Stimulated activated CD8-positive, alpha-beta memory T cell treated with anti-CD3 and anti-CD28 coated beads, Interleukin-12 subunit alpha, Interleukin-12 subunit beta, amount 100 ng/mL, for 24 hours (primary cell): ENCODE data around the gene FAM83G.
"Not testable (repeated sequence)": the region's sequence is repeated elsewhere in the genome, so short reads cannot be mapped to it uniquely, and the experiment has no call there.

Experiments
- DNase-seq: peaks from one replicate; pipeline ENCODE4 v3.0.0-alpha.2; 2020; ENCODE audit errors: extremely low read depth

Gene FAM83G, protein sequence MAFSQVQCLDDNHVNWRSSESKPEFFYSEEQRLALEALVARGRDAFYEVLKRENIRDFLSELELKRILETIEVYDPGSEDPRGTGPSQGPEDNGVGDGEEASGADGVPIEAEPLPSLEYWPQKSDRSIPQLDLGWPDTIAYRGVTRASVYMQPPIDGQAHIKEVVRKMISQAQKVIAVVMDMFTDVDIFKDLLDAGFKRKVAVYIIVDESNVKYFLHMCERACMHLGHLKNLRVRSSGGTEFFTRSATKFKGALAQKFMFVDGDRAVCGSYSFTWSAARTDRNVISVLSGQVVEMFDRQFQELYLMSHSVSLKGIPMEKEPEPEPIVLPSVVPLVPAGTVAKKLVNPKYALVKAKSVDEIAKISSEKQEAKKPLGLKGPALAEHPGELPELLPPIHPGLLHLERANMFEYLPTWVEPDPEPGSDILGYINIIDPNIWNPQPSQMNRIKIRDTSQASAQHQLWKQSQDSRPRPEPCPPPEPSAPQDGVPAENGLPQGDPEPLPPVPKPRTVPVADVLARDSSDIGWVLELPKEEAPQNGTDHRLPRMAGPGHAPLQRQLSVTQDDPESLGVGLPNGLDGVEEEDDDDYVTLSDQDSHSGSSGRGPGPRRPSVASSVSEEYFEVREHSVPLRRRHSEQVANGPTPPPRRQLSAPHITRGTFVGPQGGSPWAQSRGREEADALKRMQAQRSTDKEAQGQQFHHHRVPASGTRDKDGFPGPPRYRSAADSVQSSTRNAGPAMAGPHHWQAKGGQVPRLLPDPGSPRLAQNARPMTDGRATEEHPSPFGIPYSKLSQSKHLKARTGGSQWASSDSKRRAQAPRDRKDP

DNA sequence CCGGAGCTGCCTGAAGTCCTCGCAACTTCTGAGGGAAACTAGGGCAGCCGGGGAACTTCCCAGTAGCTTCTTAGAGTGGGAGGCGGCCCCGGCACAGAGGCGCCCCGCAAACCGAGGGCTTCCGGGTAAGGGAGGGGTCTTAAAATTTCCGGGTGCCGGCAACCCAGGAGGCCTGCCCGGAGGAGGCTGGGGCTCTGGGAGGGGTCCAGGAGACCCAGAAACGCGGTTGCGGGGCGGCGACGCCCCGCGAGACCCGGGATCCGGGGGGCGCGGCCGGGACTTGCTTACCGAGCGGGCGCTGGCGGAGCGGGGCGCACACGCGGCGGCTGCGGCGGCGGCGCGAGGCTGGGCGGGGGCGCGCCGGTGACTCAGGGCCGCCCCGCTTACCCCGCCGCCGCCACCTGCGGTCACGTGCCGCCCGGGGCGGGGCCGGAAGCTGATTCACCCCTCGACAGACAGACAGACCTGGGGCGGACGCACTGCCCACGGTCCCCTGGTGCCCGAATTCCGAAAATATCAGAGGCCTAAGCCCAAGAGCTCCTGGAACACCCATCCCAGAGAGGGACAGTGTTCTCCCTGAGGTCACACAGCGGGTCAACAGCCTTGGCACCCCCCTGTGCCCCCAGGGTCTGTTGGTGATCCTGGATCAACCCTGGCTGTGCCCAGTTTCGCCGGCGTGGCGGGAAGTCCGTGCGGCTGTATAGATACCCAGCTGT lies at the start of gene FAM83G:
Gene FAM83G, minus strand, starts transcription at position 344 of the 716 bp plus-strand sequence. CDS start 723 bp downstream, outside the sequence.
- DNase-seq, result peak; percentile 75

DNA sequence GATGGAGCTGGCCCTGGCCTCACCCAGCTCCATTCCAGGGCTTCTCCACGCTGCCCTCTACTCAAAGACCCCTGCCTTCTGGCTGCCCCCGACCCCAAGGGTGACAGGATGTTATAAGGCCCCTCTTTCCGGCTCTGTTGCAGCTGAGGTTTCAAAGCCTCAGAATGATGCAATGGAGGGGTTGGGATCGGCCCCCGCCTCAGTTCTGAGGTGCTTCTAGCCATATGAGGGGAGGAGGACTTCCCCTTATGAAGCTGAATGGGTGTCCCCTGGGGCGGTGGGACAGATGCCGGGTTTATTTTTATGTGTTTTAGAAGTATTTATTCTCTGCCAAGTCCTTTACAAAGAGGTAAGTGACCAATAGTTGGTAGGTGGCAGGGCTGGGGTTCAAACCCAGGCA lies 44.3 kb upstream of the FAM83G start:
- not testable (repeated sequence) for DNase-seq

DNA sequence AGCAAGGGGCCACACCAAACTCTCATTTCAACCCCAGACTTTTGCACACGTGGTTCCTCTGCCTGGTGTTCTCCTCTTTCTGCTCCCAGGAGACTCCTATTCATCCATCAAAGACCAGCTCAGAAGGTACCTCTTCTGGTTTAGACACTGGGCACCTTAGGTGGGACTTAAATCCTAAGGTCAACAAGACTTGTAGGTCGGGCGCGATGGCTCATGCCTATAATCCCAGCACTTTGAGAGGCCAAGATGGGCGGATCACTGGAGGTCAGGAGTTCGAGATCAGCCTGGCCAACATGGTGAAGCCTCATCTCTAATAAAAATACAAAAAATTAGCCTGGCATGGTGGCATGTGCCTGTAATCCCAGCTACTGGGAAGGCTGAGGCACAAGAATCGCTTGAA lies 42.9 kb upstream of the FAM83G start:
- not testable (repeated sequence) for DNase-seq

DNA sequence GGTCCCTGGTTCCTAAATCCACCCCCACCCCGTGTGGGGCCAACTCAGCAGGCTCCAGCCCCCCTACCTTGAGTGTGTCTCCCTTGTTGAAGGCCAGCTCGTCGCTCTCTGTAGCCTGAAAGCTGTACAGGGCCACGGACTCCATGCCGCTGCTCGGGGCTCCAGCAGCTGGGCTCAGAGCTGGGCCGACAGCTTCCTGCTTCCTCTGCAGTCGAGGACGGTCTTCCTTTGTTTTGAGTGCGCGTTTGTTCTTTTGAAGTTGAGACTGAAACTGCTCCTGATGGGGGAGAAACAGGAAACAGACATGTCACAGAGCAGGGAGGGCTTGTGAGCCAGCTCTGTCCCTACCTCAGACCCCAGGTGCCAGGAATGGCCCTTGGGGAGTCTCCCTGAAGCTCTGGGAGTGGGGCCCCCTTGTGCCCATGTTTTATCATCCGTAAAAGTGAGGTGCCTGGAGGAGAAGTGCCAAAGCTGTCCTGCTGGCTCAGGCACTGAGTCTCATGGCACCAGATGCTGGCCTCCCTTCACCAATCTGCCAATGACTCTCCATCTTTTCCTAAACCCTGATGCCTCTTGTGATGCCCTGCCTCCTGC lies 42.3 kb upstream of the FAM83G start, which contains the start of gene GRAP:
Gene GRAP, minus strand, starts transcription at position 176 of the 594 bp plus-strand sequence. Its CDS starts 31 bp downstream, at position 145.
- not testable (repeated sequence) for DNase-seq

DNA sequence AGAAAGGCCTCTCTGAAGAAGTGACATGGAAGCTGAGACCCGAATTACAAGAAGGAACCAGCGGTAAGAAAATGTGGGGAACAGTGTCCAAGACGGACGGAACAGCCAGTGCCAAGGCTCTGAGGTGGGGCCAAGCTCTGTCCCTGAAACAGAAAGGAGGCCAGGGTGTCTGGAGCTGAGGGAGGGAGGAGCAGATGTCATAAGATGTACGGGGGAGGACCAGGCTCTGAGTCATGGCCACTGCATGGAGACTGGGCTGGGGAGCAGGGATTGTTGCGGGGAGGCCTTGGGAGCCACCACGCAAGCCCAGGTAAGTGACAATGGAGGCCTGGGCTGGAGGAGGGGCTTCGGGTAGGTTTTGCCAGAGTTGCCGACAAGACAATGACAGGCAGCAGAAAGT lies 40.1 kb upstream of the FAM83G start:
- DNase-seq, result not testable (repeated sequence)

DNA sequence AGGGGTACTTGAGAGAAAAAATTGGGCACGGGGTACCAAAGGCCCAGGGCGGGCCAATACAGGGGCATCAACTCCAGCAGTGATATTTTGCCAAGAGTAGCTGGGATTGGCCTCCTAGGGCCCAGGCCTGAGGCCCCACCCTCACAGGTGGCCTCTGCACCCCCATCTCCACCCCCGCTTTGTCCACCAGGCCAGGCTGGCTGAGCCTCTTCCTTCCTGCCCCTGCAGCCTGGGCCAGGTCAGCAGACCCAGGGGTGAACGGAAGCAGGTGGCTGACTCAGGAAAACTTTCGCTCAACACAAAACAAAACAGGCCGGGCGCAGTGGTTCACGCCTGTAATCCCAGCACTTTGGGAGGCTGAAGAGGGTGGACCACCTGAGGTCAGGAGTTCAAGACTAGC lies 38.5 kb upstream of the FAM83G start:
- DNase-seq, result not testable (repeated sequence)

DNA sequence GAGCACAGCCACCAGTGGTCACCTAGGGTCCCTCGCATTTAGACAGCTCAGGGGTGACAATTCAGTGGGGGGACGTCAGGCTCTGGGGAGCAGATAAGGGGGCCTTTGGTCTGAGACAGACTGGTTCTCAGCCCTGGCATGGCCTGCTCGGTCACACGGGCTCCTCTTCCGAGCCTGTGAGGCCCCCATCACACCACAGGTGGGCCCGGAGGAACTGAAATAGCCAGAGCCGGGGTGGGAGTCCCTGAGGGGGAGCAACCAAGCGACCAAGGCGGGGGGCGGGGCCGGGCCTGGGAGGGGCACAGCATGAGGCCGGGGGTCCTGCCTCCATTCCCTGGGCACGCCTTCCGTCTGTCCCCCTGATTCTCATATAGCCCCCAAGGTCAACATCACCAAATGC lies 37.8 kb upstream of the FAM83G start:
- DNase-seq, result not testable (repeated sequence)

DNA sequence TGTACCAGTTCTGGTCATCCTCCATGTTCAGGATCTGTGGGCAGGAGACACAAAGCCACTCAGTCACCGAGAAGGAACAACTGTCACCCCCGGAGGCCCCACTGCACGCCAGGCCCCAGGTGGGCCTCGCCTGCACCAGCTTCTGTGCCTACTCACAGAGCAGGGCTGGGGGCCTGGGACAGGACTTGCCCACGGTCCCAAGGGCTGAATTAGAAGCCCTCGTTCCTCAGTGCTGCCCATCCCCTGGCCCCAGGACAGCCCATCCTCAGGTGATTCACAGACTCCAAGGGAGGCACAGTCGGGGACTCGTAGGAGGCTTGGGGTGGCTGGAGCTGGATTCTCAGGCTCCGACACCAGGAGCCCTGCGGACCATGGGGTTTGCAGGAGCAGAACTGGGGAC lies 37.3 kb upstream of the FAM83G start:
- DNase-seq, result not testable (repeated sequence)

DNA sequence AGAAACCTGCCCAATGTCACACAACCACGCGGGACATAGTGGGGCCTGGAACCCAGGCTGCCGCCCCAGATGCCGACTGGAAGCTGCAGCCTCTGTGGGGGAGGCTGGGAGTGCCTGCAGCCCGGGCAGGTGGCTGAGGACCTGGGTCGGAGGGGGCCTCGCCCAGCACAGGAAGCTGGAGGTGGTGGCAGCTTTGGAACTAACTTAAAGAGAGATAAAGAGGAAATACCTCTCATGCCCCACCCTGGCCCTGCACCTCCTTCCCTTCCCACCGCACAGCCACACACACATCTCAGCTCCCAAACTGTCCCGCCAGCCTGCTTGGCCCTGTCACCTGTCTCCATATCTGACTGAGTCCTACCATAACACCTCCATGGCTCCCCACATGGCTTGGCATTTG lies 35.8 kb upstream of the FAM83G start:
- DNase-seq, result not testable (repeated sequence)

DNA sequence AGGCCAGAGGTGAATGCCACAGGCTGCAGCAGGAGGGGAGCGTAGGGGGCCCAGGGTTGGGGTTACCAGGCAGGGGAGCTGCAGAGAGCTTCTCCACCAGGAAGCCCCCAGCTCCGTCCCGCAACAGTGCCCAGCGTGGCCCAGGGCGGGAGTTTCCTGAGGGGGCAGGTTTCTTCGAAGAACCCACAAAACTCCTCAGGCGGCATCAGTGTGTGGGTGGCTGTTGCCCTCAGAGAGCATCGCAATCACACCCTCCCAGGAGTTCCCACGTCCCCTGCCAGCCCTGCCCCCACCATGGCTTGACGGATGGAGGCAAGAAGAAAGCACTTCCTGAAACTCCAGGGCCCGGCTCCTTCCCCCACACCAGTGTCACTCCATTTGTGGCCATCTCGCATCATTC lies 34.2 kb upstream of the FAM83G start:
- not testable (repeated sequence) for DNase-seq

DNA sequence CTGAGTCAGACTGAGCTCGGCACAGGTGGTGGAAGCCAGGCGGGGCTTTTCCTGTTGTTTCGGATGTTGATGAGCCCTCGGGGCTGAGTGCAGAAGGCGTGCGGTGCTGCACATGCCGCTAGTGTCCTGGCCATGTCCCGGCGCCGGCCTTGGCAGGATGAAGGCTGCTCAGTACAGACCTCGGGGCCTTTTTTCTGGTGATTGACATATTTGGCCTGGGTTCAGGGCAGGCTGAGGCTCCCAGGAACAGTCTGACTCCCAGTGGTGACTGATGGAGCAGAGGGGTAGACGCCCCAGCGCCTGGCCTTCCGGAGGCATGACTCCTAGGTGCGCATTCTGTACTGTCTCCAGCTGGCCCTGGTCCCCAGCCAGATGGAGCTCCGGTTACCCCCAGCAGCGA lies 33.4 kb upstream of the FAM83G start:
- not testable (repeated sequence) for DNase-seq

DNA sequence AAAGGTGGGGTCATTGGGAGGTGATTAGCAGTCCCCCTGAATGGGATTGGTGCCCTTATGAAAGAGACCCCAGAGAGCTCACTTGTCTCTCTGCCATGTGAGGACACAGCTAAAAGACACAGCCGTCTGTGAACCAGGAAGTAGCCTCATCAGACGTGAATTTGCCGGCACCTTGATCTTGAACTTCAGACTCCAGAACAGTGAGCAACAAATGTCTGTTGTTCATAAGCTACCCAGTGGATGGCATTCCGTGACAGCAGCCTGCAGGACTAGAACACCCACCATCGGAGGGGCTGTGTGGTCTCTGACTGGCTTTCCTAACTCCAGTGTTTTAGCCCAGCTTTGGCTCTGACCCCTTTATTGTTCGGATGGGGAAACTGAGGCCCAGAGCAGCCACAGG lies 33.0 kb upstream of the FAM83G start:
- not testable (repeated sequence) for DNase-seq

DNA sequence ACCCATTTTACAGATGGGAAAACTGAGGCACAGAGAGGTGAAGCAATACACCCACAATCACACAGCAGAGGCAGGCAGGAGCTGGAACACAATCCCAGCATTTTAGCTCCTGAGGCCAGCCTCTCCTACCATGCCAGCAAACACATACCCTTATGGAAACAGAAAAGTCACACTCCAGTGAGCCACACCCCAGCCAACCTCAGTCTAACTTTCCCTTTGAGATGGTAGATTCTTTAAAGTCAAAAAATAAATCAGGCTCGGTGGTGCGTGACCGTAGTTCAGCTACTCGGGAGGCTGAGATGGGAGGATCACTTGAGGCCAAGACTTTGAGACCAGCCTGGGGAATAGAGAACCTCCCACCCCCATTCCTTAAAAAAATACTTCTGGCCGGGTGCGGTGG lies 31.6 kb upstream of the FAM83G start:
- DNase-seq, result not testable (repeated sequence)

DNA sequence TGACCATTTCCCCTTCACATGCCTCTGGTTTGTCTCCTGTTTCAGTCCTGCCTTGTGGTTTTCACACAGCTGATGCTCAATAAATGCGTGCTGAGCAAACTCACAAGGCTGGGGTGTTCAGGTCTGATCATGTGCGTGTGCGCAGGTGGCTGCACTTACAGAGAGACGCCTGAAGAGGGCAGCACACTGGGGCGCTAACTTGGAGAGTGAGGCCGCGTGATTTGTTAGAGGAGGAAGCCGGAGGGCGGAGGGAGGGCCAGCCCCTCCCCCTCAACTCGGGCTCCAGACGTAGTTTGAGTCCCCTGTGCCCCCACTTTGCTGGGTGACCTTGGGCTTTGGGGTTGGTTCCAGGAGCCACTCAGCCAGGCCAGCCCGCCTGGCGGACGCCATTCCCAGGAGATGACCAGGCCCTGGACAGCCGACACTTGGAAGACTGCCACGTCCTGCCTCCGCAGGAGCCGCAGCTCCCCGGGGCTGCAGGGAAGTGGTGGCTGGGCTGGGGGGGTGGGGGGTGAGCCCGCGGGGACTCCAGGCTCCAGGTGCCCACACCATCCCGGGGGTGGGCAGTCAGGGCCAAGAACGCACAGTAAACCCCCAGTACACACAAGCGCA lies 27.9 kb upstream of the FAM83G start:
- DNase-seq, result not testable (repeated sequence)

DNA sequence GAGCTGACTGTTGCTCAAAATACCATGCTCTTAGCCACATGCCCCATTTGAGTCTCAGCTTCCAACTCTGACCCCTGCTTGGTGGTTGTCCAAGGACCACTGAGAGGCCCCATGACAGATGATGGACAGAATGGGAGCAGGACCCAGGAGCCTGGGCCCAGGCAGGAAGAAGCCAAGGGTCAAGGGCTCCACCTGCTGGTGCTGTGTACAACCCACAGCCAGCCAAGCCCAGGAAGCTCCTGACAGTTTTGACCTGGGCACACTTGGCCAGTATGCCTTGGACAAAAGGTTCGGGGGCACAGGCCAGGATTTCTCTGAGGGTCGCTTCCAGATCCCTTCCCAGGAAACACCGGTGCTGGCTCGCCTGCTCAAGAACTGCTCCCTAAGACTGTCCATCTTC lies 27.2 kb upstream of the FAM83G start:
- peak; percentile 9 for DNase-seq

DNA sequence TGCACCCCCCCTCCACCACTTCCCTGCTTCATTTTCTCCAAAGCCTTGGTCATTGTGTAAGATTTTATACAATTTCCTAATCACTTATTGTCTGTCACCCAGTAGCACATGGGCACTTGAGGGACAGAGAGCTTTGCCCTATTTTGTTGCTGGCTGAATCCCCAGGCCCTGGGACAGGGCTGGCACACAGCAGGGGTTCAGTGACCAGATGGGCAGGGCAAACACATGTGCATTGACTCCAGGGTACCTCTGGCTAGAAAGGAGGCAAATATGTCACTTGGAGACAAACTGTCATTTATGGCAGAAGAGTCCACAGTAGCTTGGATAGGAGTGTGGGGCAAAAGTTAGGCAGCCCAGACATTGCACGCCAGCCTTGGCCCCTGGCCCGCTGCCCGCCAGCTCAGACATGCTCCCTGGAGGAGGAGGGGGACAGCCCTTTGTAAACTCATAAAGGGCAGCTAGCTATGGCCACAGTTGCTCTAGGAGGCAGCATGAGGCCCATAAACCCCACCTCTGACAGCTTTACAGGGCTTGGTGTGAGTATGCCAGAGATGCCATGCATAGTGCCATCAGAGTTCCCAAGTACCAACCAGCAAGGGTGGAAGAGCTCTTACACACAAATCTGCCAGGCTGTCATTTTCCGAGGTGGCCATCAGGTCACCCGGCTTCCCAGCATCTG lies 26.3 kb upstream of the FAM83G start:
- not testable (repeated sequence) for DNase-seq

DNA sequence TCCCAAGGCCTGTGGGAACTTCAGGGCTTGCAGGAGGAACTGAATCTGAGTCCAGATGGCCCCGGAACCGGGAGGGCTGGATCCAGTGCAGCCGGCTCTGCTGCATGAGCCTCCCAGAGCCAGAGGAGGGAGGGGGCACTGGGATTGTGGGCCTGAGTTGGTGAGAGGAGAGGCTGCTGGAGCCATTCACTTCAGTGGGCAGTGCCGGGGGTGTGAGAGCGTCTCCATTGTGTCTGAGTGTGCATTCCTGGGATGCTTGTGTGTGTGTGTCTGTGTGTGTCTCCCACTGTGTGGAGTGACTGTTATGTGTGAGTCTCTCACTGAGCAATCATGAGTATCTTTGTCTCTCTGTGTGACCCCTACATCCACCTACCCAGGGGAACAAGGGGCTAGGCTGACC lies 25.2 kb upstream of the FAM83G start:
- DNase-seq, result not testable (repeated sequence)

DNA sequence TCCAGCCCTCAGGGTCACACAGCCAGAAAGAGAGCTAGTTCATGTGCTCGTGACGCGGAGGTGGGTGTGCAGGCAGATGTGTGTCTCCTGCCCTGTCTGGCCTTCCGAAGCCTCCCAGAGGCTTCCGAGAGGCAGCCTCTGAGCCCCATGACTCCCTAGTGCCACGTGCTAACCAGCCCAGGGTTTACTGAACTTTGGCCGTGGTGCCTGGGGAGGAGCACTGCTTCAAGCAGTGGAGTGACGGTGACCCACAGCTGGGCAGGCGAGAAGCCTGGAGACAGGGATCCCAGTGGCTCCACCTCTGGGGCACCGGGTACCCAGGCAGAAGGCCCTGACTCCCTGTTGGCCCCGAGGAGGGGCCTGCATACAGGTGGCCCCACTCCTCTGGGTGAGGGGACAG lies 24.1 kb upstream of the FAM83G start:
- DNase-seq, result not testable (repeated sequence)

DNA sequence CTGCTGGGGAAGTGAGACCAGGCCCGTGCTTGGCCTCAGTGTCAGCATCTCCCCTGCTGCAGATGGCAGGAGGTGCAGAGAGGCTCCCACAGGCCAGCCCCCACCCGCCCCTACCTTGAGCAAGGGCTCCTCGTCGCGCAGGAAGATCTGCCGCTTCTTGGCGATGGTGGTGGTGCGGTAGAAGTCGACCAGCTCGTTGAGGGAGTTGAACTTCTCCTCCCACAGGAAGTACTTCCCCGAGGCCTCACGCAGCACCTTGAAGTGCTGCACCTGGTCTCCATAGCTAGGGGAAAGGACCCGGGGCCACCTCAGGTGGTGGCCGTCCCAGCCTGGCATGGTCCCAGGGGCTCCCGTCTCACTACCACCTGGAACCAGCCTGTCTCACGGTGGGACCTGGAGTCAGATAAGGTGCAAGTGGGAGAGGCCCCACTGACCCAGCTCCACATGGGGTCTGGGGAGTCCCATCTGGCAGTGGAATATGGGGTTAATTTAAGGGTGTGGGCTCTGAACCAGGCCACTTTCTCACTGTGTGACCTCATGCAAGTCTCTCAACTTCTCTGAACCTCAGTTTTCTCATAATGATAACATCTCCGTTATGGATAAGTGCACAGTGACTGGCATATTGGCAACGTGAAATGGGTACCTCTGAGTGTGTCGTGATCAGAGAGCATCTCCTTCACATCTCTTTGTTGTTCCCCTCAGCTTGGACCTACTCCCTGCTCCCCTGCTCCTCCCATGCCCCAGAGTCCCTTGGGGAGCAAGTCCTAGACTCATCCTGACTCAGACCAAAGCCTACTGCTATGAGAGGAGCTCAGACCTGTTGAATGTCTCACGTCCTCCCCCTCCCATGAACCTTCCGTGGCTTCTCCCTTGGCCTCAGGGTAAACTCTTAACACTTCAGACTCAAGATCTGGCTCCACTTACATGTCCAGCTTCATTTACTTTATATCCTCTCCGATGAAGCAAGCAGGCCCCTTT lies 19.8 kb upstream of the FAM83G start:
- DNase-seq, result no peak
